ENCODE measurements around the gene LHPP. TPM values are rescaled to one million over a fixed set of nuclear protein-coding genes. Genes with fewer than 3 reads are reported as not detected.

Gene LHPP
- total RNA-seq, 2 donors from 2014 or later = 4.9 to 9.9 TPM

- intact Hi-C loops (cut with DNase I) = no loop called here
- H3K4me1 ChIP-seq = no peaks in the 10 kb centered on the region
- H3K36me3 ChIP-seq (replicated peaks in 1 of 2; ENCODE audit: insufficient read depth in 1 of 2, low read depth in 2 of 2) = no peaks in the 10 kb centered on the region
- no peak overlapping the region for H3K4me3 ChIP-seq
- no peaks in the 10 kb centered on the region for H3K27me3 ChIP-seq
- no peak overlapping the region for H3K27ac ChIP-seq
- DNase-seq (no peak), ATAC-seq (no peak)
- no peaks in the 10 kb centered on the region for H3K9me3 ChIP-seq
- 60 to 76% methylated on average over 1 to 4 of the region's 4 CpGs for WGBS, 2 donors
- no peak for TF ChIP-seq POLR2A (IDR thresholded peaks at IDR 0.05)
- TF ChIP-seq, protein P1, sequence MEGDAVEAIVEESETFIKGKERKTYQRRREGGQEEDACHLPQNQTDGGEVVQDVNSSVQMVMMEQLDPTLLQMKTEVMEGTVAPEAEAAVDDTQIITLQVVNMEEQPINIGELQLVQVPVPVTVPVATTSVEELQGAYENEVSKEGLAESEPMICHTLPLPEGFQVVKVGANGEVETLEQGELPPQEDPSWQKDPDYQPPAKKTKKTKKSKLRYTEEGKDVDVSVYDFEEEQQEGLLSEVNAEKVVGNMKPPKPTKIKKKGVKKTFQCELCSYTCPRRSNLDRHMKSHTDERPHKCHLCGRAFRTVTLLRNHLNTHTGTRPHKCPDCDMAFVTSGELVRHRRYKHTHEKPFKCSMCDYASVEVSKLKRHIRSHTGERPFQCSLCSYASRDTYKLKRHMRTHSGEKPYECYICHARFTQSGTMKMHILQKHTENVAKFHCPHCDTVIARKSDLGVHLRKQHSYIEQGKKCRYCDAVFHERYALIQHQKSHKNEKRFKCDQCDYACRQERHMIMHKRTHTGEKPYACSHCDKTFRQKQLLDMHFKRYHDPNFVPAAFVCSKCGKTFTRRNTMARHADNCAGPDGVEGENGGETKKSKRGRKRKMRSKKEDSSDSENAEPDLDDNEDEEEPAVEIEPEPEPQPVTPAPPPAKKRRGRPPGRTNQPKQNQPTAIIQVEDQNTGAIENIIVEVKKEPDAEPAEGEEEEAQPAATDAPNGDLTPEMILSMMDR (IDR thresholded peaks at IDR 0.05) = no peak
Observed at GRCh38 chr10:124616836-124617130, 155.2 kb downstream of the LHPP start.

GRCh38 chr10:124618470-124619073, 156.9 kb downstream of the LHPP start:
- whole genome bisulfite sequencing, 2 donors = 94 to 97% methylated on average over 18 of the region's 18 CpGs
- TF ChIP-seq POLR2A (IDR thresholded peaks at IDR 0.05) = no peak
- TF ChIP-seq, protein P1 (IDR thresholded peaks at IDR 0.05) = no peak
- DNase-seq (no peak), ATAC-seq (no peak)
- H3K4me3 ChIP-seq = no peak overlapping the region
- H3K4me1 ChIP-seq = no peaks in the 10 kb centered on the region
- no peaks in the 10 kb centered on the region for H3K9me3 ChIP-seq
- intact Hi-C loops (cut with DNase I) = no loop called here
- no peaks in the 10 kb centered on the region for H3K27me3 ChIP-seq
- H3K27ac ChIP-seq = peak overlapping the region in 1 of 4 donors; percentile 41
- no peaks in the 10 kb centered on the region for H3K36me3 ChIP-seq (replicated peaks in 1 of 2; ENCODE audit: insufficient read depth in 1 of 2, low read depth in 2 of 2)

GRCh38 chr10:124619195-124619594, 157.6 kb downstream of the LHPP start:
- ATAC-seq (peak; percentile 28), DNase-seq (peak in 2 of 4 donors; percentile 45 to 59)
- H3K36me3 ChIP-seq (replicated peaks in 1 of 2; ENCODE audit: insufficient read depth in 1 of 2, low read depth in 2 of 2) = no peaks in the 10 kb centered on the region
- whole genome bisulfite sequencing, 2 donors = 60 to 74% methylated on average over 4 to 9 of the region's 9 CpGs
- intact Hi-C loops (cut with DNase I) = no loop called here
- peak overlapping the region in 1 of 4 donors; percentile 41 for H3K27ac ChIP-seq
- no peaks in the 10 kb centered on the region for H3K4me1 ChIP-seq
- no peaks in the 10 kb centered on the region for H3K9me3 ChIP-seq
- TF ChIP-seq, protein P1 (IDR thresholded peaks at IDR 0.05) = no peak
- TF ChIP-seq POLR2A (IDR thresholded peaks at IDR 0.05) = no peak
- H3K4me3 ChIP-seq = no peak overlapping the region
- no peaks in the 10 kb centered on the region for H3K27me3 ChIP-seq

GRCh38 chr10:124619802-124620490, 158.3 kb downstream of the LHPP start:
- TF ChIP-seq POLR2A (IDR thresholded peaks at IDR 0.05) = no peak
- TF ChIP-seq, protein P1 (IDR thresholded peaks at IDR 0.05) = no peak
- 83 to 89% methylated on average over 18 to 26 of the region's 26 CpGs for WGBS, 2 donors
- H3K4me3 ChIP-seq = no peak overlapping the region
- H3K27ac ChIP-seq = no peak overlapping the region
- H3K27me3 ChIP-seq = no peaks in the 10 kb centered on the region
- no peaks in the 10 kb centered on the region for H3K36me3 ChIP-seq (replicated peaks in 1 of 2; ENCODE audit: insufficient read depth in 1 of 2, low read depth in 2 of 2)
- DNase-seq (no peak), ATAC-seq (no peak)
- intact Hi-C loops (cut with DNase I) = loop anchor here (10.0 kb wide), 1 partner anchor 115 kb away; no protein-coding TSS in a partner anchor
- no peaks in the 10 kb centered on the region for H3K4me1 ChIP-seq
- no peaks in the 10 kb centered on the region for H3K9me3 ChIP-seq
